Measurements from ENCODE around the gene IRF5. TPM values are rescaled to one million over a fixed set of nuclear protein-coding genes. Genes with fewer than 3 reads are reported as not detected.

The IRF5 gene
- total and polyA plus RNA-seq, 2 donors (not counting 1 experiment from before 2014, with no cell fraction given), result 91.3 to 135 TPM

- Histone ChIP-seq H3K27ac (ENCODE audit: low read length in 2 of 2) (no peak overlapping the region), H3K27me3 (replicated peaks in 1 of 4; ENCODE audit: control extremely low read depth in 1 of 4, control insufficient read depth in 3 of 4, insufficient read depth in 4 of 4, low read length in 3 of 4) (peaks cover 0 to 28% (median 8%) of the 10 kb centered on the region in 4 experiments), H3K9me3 (ENCODE audit: control extremely low read depth in 1 of 3, control insufficient read depth in 2 of 3, insufficient read depth in 1 of 3, low read length in 2 of 3) (no peaks in the 10 kb centered on the region), H2AFZ (ENCODE audit: insufficient read depth, low read depth, low read length, poor library complexity, severe bottlenecking) (peak overlapping the region; percentile 79), H3K9ac (ENCODE audit: low read length) (peak overlapping the region; percentile 60), H4K20me1 (ENCODE audit: control insufficient read depth, insufficient read depth, low read length, poor library complexity, severe bottlenecking) (no peaks in the 10 kb centered on the region), H3K4me3 (ENCODE audit: control extremely low read depth in 1 of 5, extremely low read depth in 1 of 5, insufficient read depth in 1 of 5, low read depth in 2 of 5, low read length in 4 of 5) (peak overlapping the region; percentile 7 to 67 (median 40)), H3K4me1 (ENCODE audit: control insufficient read depth in 2 of 2, insufficient read depth in 2 of 2, low read length in 2 of 2) (peaks cover 17 to 20% of the 10 kb centered on the region in 2 donors), H3K4me2 (replicated peaks; ENCODE audit: low read depth, low read length, poor library complexity, severe bottlenecking) (peak overlapping the region; percentile 86), H3K36me3 (replicated peaks in 1 of 2; ENCODE audit: control extremely low read depth in 1 of 2, control insufficient read depth in 1 of 2, extremely low read depth in 1 of 2, insufficient read depth in 2 of 2, low read length in 1 of 2) (no peaks in the 10 kb centered on the region), H3K79me2 (ENCODE audit: control insufficient read depth, insufficient read depth, low read length) (no peaks in the 10 kb centered on the region)
- 5% methylated on average over 31 of the region's 34 CpGs for WGBS (ENCODE audit: insufficient coverage)
- ATAC-seq (ENCODE audit: low read depth) (peak; percentile 29), DNase-seq (no peak)
- H3K4me1 Mint-ChIP-seq, result peaks cover 23% of the 10 kb centered on the region
- H3K4me3 Mint-ChIP-seq, result peak overlapping the region; percentile 82
- no peaks in the 10 kb centered on the region for H3K9me3 Mint-ChIP-seq (ENCODE audit: insufficient read depth)
- no peak for TF ChIP-seq EZH2 (IDR thresholded peaks at IDR 0.05; ENCODE audit: borderline replicate concordance, insufficient read depth, low read depth, low read length, poor library complexity, severe bottlenecking)
- TF ChIP-seq CTCF (IDR thresholded peaks at IDR 0.05), result no peak
- peaks cover 19% of the 10 kb centered on the region for H3K27me3 Mint-ChIP-seq
- ChIA-PET POLR2A (interaction anchor here (0.5 to 1.1 kb wide), 3 partner anchors 22 to 411 kb away, joined by 4 to 8 read pairs (median 5); partner anchors contain the start of gene IRF5), CTCF (interaction anchor here (1.1 to 1.9 kb wide), 6 partner anchors 10 to 176 kb away, joined by 3 to 7 read pairs (median 4); no protein-coding TSS in a partner anchor)
- H3K27ac Mint-ChIP-seq, result peak overlapping the region; percentile 4
- intact Hi-C loops (cut with micrococcal nuclease), result loop anchor here (2.0 kb wide), 1 partner anchor 39 kb away; no protein-coding TSS in a partner anchor
Measured at GRCh38 chr7:128915271-128915819, 22.4 kb upstream of the IRF5 start.

All from B cell (primary cell).